Astrocyte (in vitro differentiated cells and primary cell): ENCODE data around the gene IL1R2.

Experiments
- CTCF ChIP-seq: IDR thresholded peaks from 2 replicates; pipeline ENCODE4 v1.5.1; 2011; ENCODE audit warnings: low read depth, mild to moderate bottlenecking, inconsistent platforms, low read length, moderate library complexity; ENCODE audit not compliant: insufficient read depth
- EZH2 ChIP-seq: IDR thresholded peaks from 2 replicates; pipeline ENCODE4 v1.6.1; 2012; ENCODE audit warnings: mild to moderate bottlenecking, low read length, inconsistent platforms; ENCODE audit not compliant: insufficient read depth

- no peak for TF ChIP-seq CTCF
- no peak for TF ChIP-seq EZH2
Measured at GRCh38 chr2:102034683-102035548, 43.2 kb downstream of the IL1R2 start.
